H9 (cell line): Measurements from ENCODE around the gene DYNLRB1. TPM values are rescaled to one million over a fixed set of nuclear protein-coding genes. Genes with fewer than 3 reads are reported as not detected.

Experiments used
- DNase-seq: peaks from one replicate; pipeline ENCODE4 v3.0.0-alpha.2; 2017
- H2AFZ ChIP-seq: one replicate; pipeline ENCODE4 v1.6.1; 2013; ENCODE audit warnings: mild to moderate bottlenecking, low read length, control low read depth, moderate library complexity
- H2AK5ac ChIP-seq: 2 replicates; pipeline ENCODE4 v1.6.1; 2013; ENCODE audit warnings: low read length, control low read depth, mixed read lengths; ENCODE audit not compliant: insufficient read length
- H2BK120ac ChIP-seq: one replicate; pipeline ENCODE4 v1.6.1; 2013; ENCODE audit warnings: low read depth, mild to moderate bottlenecking, low read length, control low read depth, inconsistent platforms; ENCODE audit not compliant: poor library complexity, severe bottlenecking
- H2BK12ac ChIP-seq: 2 replicates; pipeline ENCODE4 v1.6.1; 2013; ENCODE audit warnings: low read length, control low read depth, mixed read lengths, low read depth; ENCODE audit not compliant: insufficient read length
- H2BK15ac ChIP-seq: 2 replicates; pipeline ENCODE4 v1.6.1; 2013; ENCODE audit warnings: low read depth, low read length, control low read depth
- H2BK20ac ChIP-seq: one replicate; pipeline ENCODE4 v1.6.1; 2013; ENCODE audit warnings: low read depth, mild to moderate bottlenecking, low read length, control low read depth, inconsistent platforms; ENCODE audit not compliant: poor library complexity, severe bottlenecking
- H2BK5ac ChIP-seq: 2 replicates; pipeline ENCODE4 v1.6.1; 2013; ENCODE audit warnings: low read length, control low read depth, mixed read lengths; ENCODE audit not compliant: insufficient read length
- H3K14ac ChIP-seq: 2 replicates; pipeline ENCODE4 v1.6.1; 2013; ENCODE audit warnings: low read length, control low read depth; ENCODE audit not compliant: insufficient read depth
- H3K18ac ChIP-seq: 2 replicates; pipeline ENCODE4 v1.6.1; 2013; ENCODE audit warnings: low read depth, mild to moderate bottlenecking, mixed read lengths, low read length, control low read depth; ENCODE audit not compliant: insufficient read length
- H3K23ac ChIP-seq: 2 replicates; pipeline ENCODE4 v1.6.1; 2013; ENCODE audit warnings: low read length, control low read depth, mixed read lengths, low read depth; ENCODE audit not compliant: insufficient read length
- H3K23me2 ChIP-seq: 2 replicates; pipeline ENCODE4 v1.6.1; 2013; ENCODE audit warnings: low read depth, mild to moderate bottlenecking, mixed read lengths, low read length, control low read depth; ENCODE audit not compliant: insufficient read length, poor library complexity, severe bottlenecking
- H3K27ac ChIP-seq: 2 replicates; pipeline ENCODE4 v1.5.1; 2013; ENCODE audit warnings: low read length, control low read depth, mixed read lengths, low read depth; ENCODE audit not compliant: insufficient read length
- H3K27me3 ChIP-seq: 2 replicates; pipeline ENCODE4 v1.6.1; 2013; ENCODE audit warnings: low read length, control low read depth, inconsistent platforms; ENCODE audit not compliant: insufficient read depth
- H3K4ac ChIP-seq: 2 replicates; pipeline ENCODE4 v1.6.1; 2013; ENCODE audit warnings: low read depth, mild to moderate bottlenecking, control low read depth, inconsistent platforms, low read length, moderate library complexity
- H3K4me1 ChIP-seq: 2 replicates; pipeline ENCODE4 v1.6.1; 2013; ENCODE audit warnings: low read length, control low read depth, inconsistent platforms; ENCODE audit not compliant: insufficient read depth
- H3K4me2 ChIP-seq: 2 replicates; pipeline ENCODE4 v1.6.1; 2013; ENCODE audit warnings: low read length, control low read depth, mixed read lengths; ENCODE audit not compliant: insufficient read length, insufficient read depth
- H3K56ac ChIP-seq: 2 replicates; pipeline ENCODE4 v1.6.1; 2013; ENCODE audit warnings: low read depth, mild to moderate bottlenecking, mixed read lengths, low read length, control low read depth; ENCODE audit not compliant: insufficient read length
- H3K79me1 ChIP-seq: 2 replicates; pipeline ENCODE4 v1.6.1; 2013; ENCODE audit warnings: low read depth, mild to moderate bottlenecking, moderate library complexity, low read length, control low read depth, inconsistent platforms; ENCODE audit not compliant: insufficient read depth, poor library complexity, severe bottlenecking
- H3K79me2 ChIP-seq: 2 replicates; pipeline ENCODE4 v1.6.1; 2013; ENCODE audit warnings: low read length, control low read depth, inconsistent platforms; ENCODE audit not compliant: insufficient read depth
- H3K9ac ChIP-seq: 2 replicates; pipeline ENCODE4 v1.6.1; 2013; ENCODE audit warnings: low read length, control low read depth, mixed read lengths; ENCODE audit not compliant: insufficient read length; ENCODE audit errors: extremely low read depth
- H3K9me3 ChIP-seq: one replicate; pipeline ENCODE4 v1.6.1; 2013; ENCODE audit warnings: low read depth, low read length, inconsistent platforms; ENCODE audit not compliant: control insufficient read depth
- H3T11ph ChIP-seq: one replicate; pipeline ENCODE4 v1.6.1; 2013; ENCODE audit warnings: mild to moderate bottlenecking, low read length, control low read depth, inconsistent platforms
- H4K20me1 ChIP-seq: one replicate; pipeline ENCODE4 v1.6.1; 2013; ENCODE audit not compliant: control insufficient read depth, insufficient read length, insufficient read depth
- H4K5ac ChIP-seq: 2 replicates; pipeline ENCODE4 v1.6.1; 2013; ENCODE audit warnings: low read depth, mild to moderate bottlenecking, mixed read lengths, low read length, control low read depth; ENCODE audit not compliant: insufficient read length
- H4K8ac ChIP-seq: replicated peaks from 2 replicates; pipeline ENCODE4 v1.6.1; 2013; ENCODE audit warnings: low read length, control low read depth, mixed read lengths, low read depth; ENCODE audit not compliant: insufficient read length
- H4K91ac ChIP-seq: 2 replicates; pipeline ENCODE4 v1.6.1; 2013; ENCODE audit warnings: low read depth, mild to moderate bottlenecking, moderate library complexity, mixed read lengths, low read length, control low read depth; ENCODE audit not compliant: insufficient read length
- H3K27ac Mint-ChIP-seq, 3 experiments: 2 replicates in 2 of 3; 3 replicates in 1 of 3; pipeline ENCODE4 v1.8.0; 2020 to 2021; ENCODE audit warnings: mixed read lengths in 3 of 3, mild to moderate bottlenecking in 1 of 3, moderate library complexity in 1 of 3
- H3K27me3 Mint-ChIP-seq: 2 replicates; pipeline ENCODE4 v1.8.0; 2021; ENCODE audit warnings: low read depth, mild to moderate bottlenecking, moderate library complexity, mixed read lengths
- H3K36me3 Mint-ChIP-seq, 3 experiments: 2 replicates in 2 of 3; 3 replicates in 1 of 3; pipeline ENCODE4 v1.8.0; 2020 to 2021; ENCODE audit warnings: low read depth in 3 of 3, mixed read lengths in 3 of 3; ENCODE audit not compliant: insufficient read depth in 1 of 3
- H3K4me1 Mint-ChIP-seq, 2 experiments: 2 replicates each; pipeline ENCODE4 v1.8.0; 2020; ENCODE audit warnings: mixed read lengths in 2 of 2
- H3K4me3 Mint-ChIP-seq, 2 experiments: 2 replicates in 1 of 2; 3 replicates in 1 of 2; pipeline ENCODE4 v1.8.0; 2020 to 2021; ENCODE audit warnings: mild to moderate bottlenecking in 2 of 2, mixed read lengths in 2 of 2, moderate library complexity in 1 of 2
- H3K9me3 Mint-ChIP-seq, 2 experiments: 2 replicates in 1 of 2; 3 replicates in 1 of 2; pipeline ENCODE4 v1.8.0; 2020; ENCODE audit warnings: mild to moderate bottlenecking in 2 of 2, mixed read lengths in 2 of 2, moderate library complexity in 1 of 2
- WGBS: extraction: QIAGEN DNeasy Blood & Tissue Kit; methylation state at CpG from one replicate; pipeline ENCODE4 v1.1.7; 2013; ENCODE audit warnings: missing lambda C conversion rate, low lambda C conversion rate, mixed read lengths; ENCODE audit not compliant: insufficient read length; ENCODE audit errors: extremely low coverage; 5-methylcytosine and 5-hydroxymethylcytosine counted together
- total RNA-seq: library from RNA; stranded (reverse); gene quantifications from 2 replicates; pipeline ENCODE4 v1.2.1, GENCODE V29; 2021
- TF ChIP-seq, protein P1 (sequence below): fragments of 200-600 bp; sonication (generic); conservative IDR thresholded peaks from 3 replicates; pipeline ENCODE4 v1.8.0; 2021; ENCODE audit warnings: antibody characterized with exemption, mild to moderate bottlenecking

DYNLRB1 gene
- total RNA-seq, 1 experiment from 2014 or later = 200 TPM

DNA sequence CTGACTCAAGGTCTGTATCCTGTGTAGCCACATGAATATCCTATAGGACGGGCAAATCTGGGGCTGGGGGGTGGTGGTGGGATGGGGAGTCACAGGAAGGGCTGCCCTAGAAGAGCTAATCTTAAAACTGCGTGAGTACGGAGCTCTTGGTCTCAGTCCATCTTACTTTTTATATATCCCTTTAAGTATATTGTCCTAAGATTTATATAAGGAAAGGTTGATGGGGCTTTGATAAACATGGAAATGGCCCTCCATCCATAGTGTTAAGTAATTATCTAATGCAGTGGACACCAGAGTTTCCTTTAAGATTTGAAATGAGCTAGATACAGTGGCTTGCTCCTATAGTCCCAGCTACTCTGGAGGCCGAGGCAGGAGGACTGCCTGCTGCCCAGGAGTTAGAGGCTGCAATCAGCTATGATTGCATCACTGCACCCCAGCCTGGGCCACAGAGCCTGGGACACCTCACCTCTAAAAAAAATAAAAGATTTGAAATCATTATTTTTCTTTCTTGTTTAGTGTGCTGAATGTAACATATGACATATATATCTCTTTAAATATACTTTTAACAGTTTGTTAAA lies 24.2 kb upstream of the DYNLRB1 start:
- no peak overlapping the region for H3K27ac Mint-ChIP-seq
- H3K4me2 ChIP-seq = no peak overlapping the region
- H2BK15ac ChIP-seq = no peak overlapping the region
- no peak overlapping the region for H2AK5ac ChIP-seq
- no peaks in the 10 kb centered on the region for H3K79me2 ChIP-seq
- H3K9ac ChIP-seq = no peak overlapping the region
- H3T11ph ChIP-seq = no peak overlapping the region
- no peak overlapping the region for H4K5ac ChIP-seq
- H2AFZ ChIP-seq = no peak overlapping the region
- no peaks in the 10 kb centered on the region for H3K79me1 ChIP-seq
- H3K27me3 Mint-ChIP-seq = no peaks in the 10 kb centered on the region
- no peak overlapping the region for H2BK5ac ChIP-seq
- H3K36me3 Mint-ChIP-seq = peaks cover 37 to 80% (median 77%) of the 10 kb centered on the region in 3 experiments
- no peak overlapping the region for H3K14ac ChIP-seq
- H3K56ac ChIP-seq = no peak overlapping the region
- H3K23me2 ChIP-seq = no peaks in the 10 kb centered on the region
- H4K91ac ChIP-seq = no peak overlapping the region
- no peak overlapping the region for H2BK20ac ChIP-seq
- H3K9me3 ChIP-seq = no peaks in the 10 kb centered on the region
- no peak overlapping the region for H3K4me3 Mint-ChIP-seq
- H3K4ac ChIP-seq = no peak overlapping the region
- H2BK120ac ChIP-seq = no peak overlapping the region
- TF ChIP-seq, protein P1, sequence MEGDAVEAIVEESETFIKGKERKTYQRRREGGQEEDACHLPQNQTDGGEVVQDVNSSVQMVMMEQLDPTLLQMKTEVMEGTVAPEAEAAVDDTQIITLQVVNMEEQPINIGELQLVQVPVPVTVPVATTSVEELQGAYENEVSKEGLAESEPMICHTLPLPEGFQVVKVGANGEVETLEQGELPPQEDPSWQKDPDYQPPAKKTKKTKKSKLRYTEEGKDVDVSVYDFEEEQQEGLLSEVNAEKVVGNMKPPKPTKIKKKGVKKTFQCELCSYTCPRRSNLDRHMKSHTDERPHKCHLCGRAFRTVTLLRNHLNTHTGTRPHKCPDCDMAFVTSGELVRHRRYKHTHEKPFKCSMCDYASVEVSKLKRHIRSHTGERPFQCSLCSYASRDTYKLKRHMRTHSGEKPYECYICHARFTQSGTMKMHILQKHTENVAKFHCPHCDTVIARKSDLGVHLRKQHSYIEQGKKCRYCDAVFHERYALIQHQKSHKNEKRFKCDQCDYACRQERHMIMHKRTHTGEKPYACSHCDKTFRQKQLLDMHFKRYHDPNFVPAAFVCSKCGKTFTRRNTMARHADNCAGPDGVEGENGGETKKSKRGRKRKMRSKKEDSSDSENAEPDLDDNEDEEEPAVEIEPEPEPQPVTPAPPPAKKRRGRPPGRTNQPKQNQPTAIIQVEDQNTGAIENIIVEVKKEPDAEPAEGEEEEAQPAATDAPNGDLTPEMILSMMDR = no peak
- no CpG with 5 or more reads among the region's 4 CpGs for WGBS
- no peaks in the 10 kb centered on the region for H4K20me1 ChIP-seq
- no peak overlapping the region for H4K8ac ChIP-seq
- no peaks in the 10 kb centered on the region for H3K4me1 Mint-ChIP-seq
- no peak overlapping the region for H3K27ac ChIP-seq
- no peaks in the 10 kb centered on the region for H3K27me3 ChIP-seq
- H3K18ac ChIP-seq = no peak overlapping the region
- DNase-seq = no peak
- H2BK12ac ChIP-seq = no peak overlapping the region
- no peaks in the 10 kb centered on the region for H3K4me1 ChIP-seq
- no peaks in the 10 kb centered on the region for H3K9me3 Mint-ChIP-seq
- no peak overlapping the region for H3K23ac ChIP-seq
